NT2/D1 (cell line): ENCODE measurements around the gene PFDN1.

Experiments
- SUZ12 ChIP-seq: IDR thresholded peaks from 2 replicates; pipeline ENCODE4 v1.6.1; 2011; ENCODE audit not compliant: insufficient read length, insufficient read depth; ENCODE audit errors: extremely low read depth
- YY1 ChIP-seq: IDR thresholded peaks from 2 replicates; pipeline ENCODE4 v1.6.1; 2011; ENCODE audit not compliant: insufficient read length, insufficient read depth
- ZNF274 ChIP-seq: IDR thresholded peaks from 2 replicates; pipeline ENCODE4 v1.6.1; 2011; ENCODE audit warnings: mild to moderate bottlenecking, low read depth, low read length

GRCh38 chr5:140222416-140222815 is 80.5 kb downstream of the PFDN1 start:
- TF ChIP-seq YY1 (no peak), SUZ12 (no peak), ZNF274 (no peak)
